AG09319 (cell line): Measurements from ENCODE around the gene LRRC14B.

ENCODE experiments used
- DNase-seq: peaks from one replicate; pipeline ENCODE4 v3.0.0-alpha.2; 2010; ENCODE audit warnings: low read depth; ENCODE audit errors: extremely low read depth
- TF ChIP-seq, protein P1 (sequence below): IDR thresholded peaks from 2 replicates; pipeline ENCODE4 v1.5.1; 2011; ENCODE audit warnings: low read depth, mild to moderate bottlenecking, inconsistent platforms, low read length, moderate library complexity

LRRC14B gene

DNA sequence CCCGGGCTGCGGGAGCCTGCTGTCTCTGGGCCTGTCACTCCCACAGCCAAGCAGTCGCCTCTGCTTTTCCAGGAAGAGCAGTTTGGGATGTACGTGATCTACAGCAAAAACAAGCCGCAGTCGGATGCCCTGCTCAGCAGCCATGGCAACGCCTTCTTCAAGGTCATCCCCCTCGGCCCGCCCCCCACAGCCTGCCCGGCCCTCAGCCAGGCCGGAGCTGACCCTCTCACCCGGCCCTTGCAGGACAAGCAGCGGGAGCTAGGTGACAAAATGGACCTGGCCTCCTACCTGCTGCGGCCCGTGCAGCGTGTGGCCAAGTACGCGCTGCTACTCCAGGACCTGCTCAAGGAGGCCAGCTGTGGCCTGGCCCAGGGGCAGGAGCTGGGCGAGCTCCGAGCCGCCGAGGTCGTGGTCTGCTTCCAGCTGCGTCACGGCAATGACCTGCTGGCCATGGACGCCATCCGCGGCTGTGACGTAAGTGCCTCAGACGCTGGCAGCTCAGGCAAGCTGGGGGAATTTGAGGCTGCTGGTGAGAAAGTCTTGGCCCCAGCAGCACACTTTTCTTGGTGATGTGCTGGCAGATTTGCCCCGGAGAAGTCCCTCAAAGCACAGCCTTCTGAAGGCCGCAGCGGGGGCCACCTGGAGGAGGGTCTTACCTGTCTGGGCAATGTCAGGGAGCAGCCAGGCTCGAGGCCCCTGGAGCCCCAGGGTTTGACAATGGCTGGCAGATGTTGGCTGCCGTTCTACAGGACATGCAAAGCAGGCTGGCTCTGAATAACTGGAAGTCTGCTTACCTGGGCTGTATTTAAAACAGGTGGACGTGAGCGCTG lies 20.1 kb upstream of the LRRC14B start:
- TF ChIP-seq, protein P1, sequence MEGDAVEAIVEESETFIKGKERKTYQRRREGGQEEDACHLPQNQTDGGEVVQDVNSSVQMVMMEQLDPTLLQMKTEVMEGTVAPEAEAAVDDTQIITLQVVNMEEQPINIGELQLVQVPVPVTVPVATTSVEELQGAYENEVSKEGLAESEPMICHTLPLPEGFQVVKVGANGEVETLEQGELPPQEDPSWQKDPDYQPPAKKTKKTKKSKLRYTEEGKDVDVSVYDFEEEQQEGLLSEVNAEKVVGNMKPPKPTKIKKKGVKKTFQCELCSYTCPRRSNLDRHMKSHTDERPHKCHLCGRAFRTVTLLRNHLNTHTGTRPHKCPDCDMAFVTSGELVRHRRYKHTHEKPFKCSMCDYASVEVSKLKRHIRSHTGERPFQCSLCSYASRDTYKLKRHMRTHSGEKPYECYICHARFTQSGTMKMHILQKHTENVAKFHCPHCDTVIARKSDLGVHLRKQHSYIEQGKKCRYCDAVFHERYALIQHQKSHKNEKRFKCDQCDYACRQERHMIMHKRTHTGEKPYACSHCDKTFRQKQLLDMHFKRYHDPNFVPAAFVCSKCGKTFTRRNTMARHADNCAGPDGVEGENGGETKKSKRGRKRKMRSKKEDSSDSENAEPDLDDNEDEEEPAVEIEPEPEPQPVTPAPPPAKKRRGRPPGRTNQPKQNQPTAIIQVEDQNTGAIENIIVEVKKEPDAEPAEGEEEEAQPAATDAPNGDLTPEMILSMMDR = no peak
- no peak for DNase-seq

DNA sequence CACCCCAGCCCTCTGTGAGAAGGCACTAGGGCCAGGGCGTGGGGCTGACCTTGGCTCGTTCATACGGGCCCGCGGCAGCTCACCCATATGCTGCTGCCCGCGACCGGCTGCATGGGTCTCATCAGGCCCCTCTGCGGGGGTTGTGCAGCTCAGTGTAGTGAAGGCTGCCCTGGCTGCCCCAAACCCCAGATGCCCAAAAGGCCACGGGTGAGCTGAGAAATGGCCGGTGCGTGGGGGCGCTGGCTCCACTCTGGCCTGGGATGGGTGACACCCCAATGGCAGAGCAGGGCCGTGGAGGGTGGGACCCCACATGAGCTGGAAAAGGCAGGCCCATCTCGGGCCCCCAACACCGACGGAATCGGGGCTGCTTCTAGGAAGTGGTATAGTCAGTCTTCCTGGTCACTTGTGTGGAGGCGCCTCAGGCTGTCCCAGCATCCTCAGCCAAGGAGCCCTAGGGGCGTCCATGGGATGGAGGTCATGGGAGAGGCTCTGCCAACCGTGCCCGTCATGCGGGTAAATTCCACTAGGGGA lies 19.4 kb upstream of the LRRC14B start:
- DNase-seq = no peak
- TF ChIP-seq, protein P1 = no peak

DNA sequence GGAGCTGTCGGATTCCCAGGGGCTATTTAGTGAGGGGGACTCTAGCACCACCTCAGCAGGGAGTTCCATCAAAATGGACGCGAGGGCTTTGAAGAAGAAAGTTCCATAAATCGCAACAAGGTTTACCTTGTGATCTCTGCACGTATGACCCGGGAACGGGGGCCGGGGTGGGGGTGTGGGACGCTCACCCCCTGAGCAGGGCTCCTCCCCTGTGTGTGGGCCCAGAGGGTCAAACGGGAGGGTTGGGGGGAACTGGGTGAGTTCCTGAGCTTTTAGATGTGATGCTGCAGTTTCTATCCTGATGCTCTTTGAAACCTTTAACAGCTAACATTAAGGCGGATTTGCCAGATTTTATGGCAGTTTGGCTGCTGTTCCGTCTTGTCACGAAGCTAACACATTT lies 18.9 kb upstream of the LRRC14B start:
- DNase-seq = no peak
- TF ChIP-seq, protein P1 = no peak

DNA sequence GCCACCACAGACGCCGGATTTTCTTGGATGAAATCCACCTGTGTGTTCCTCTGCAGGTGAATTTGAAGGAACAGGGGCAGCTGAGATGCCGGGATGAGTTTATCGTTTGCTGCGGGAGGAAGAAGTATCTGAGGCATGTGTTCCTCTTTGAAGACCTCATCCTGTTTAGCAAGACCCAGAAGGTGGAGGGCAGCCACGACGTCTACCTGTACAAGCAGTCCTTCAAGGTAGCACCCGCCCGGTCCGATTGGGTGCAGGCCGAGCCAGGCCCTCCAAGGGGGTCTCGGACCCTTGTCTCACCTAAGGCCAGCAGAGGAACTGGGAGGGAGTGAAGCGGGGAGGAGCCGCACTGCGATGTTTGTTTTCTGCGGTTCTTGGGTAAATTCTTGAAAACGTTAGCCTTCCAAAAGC lies 18.4 kb upstream of the LRRC14B start:
- TF ChIP-seq, protein P1 = no peak
- DNase-seq = no peak

DNA sequence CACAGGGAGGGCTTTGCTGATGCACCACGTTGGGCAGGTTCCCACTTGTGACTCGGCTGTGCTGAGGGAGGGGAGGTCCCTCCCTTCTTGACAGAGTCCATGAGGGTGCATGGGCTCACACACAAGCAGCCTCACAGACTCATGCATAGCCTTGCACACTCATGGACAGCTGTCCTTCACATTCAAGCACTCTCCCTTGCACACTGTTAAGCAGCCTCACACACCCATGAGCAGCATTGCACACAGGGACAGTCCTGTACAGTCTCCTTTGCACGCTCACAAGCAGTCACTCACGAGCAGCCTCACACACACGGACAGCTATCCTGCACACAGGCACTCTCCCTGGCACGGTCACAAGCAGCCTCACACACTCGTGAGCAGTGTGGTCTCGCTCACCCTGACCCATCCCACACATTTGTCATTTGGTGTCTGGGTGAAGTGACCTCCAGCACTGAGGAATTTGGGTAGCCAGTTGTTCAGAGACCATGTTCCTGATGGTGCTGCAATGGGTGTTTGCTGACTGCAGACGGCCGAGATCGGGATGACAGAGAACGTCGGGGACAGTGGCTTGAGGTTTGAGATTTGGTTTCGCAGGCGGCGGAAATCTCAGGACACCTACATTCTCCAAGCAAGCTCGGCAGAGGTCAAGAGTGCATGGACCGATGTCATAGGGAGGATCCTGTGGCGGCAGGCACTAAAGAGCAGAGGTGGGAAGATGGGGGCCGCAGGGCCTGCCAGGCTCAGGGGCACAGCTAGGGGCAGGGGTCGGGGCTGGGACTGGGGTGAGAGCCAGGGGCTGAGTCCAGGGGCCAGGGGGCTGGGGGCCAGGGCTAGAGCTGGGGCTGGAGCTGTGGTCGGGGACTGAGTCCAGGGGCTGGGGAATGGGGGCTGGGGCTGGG lies 17.7 kb upstream of the LRRC14B start:
- TF ChIP-seq, protein P1 = no peak
- DNase-seq = no peak

DNA sequence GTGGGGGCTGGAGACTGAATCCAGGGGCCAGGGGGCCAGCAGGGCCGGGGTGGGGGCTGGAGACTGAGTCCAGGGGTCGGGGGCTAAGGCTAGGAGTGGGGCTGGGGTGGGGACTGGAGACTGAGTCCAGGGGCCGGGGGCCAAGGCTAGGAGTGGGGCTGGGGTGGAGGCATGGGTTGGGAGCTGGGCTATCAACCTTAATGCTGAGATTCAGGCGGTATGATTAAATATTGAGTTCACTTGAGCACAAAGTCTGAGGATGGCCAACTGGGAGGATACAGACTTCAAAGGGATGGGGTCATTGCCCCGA lies 17.0 kb upstream of the LRRC14B start:
- DNase-seq = no peak
- TF ChIP-seq, protein P1 = no peak
